Cardiac muscle cell (in vitro differentiated cells and primary cell): ENCODE measurements around the gene PRKCH. TPM values are rescaled to one million over a fixed set of nuclear protein-coding genes. Genes with fewer than 3 reads are reported as not detected.
"Not testable (repeated sequence)": the region's sequence is repeated elsewhere in the genome, so short reads cannot be mapped to it uniquely, and the experiment has no call there.

Source experiments
- DNase-seq, 2 donors: peaks; one replicate each; pipeline versions ENCODE4 v3.0.0 to v3.0.0-alpha.2; 2010 to 2017; ENCODE audit warnings: low read depth in 1 of 2, low spot score in 1 of 2
- H3K27ac ChIP-seq: fragments of 200-600 bp; sonication (generic); 2 replicates; pipeline ENCODE4 v1.5.1; 2016
- H3K27me3 ChIP-seq: fragments of 200-600 bp; sonication (generic); 2 replicates; pipeline ENCODE4 v1.6.0; 2016; ENCODE audit warnings: control low read depth
- H3K36me3 ChIP-seq: fragments of 200-600 bp; sonication (generic); 2 replicates; pipeline ENCODE4 v1.5.1; 2016; ENCODE audit warnings: control low read depth
- H3K4me1 ChIP-seq: fragments of 200-600 bp; sonication (generic); 2 replicates; pipeline ENCODE4 v1.8.1; 2017; ENCODE audit warnings: low read depth, mild to moderate bottlenecking, mixed run types
- H3K4me3 ChIP-seq: fragments of 200-600 bp; sonication (generic); 2 replicates; pipeline ENCODE4 v1.5.1; 2016; ENCODE audit warnings: mild to moderate bottlenecking
- H3K9me3 ChIP-seq: fragments of 200-600 bp; sonication (generic); 2 replicates; pipeline ENCODE4 v1.5.1; 2017; ENCODE audit warnings: low read depth, mild to moderate bottlenecking, control low read depth
- polyA plus RNA-seq: library from polyadenylated mRNA; unstranded; fragments of >200 nt; fragmentation: Nextera tagmentation; extraction: Ambion mirVana; gene quantifications from 2 replicates; pipeline ENCODE4 v1.2.1, GENCODE V29; 2016
- total RNA-seq: library from RNA; depleted of rRNA; stranded (reverse); fragments of >200 nt; gene quantifications from 2 replicates; pipeline ENCODE4 v1.2.3, GENCODE V29; 2016
- TF ChIP-seq, protein P1 (sequence below): IDR thresholded peaks from 2 replicates; pipeline ENCODE4 v1.5.1; 2012; ENCODE audit warnings: low read depth, mild to moderate bottlenecking, low read length

Gene PRKCH
- total and polyA plus RNA-seq, 2 experiments from 2014 or later, result 51.0 to 128 TPM

DNA sequence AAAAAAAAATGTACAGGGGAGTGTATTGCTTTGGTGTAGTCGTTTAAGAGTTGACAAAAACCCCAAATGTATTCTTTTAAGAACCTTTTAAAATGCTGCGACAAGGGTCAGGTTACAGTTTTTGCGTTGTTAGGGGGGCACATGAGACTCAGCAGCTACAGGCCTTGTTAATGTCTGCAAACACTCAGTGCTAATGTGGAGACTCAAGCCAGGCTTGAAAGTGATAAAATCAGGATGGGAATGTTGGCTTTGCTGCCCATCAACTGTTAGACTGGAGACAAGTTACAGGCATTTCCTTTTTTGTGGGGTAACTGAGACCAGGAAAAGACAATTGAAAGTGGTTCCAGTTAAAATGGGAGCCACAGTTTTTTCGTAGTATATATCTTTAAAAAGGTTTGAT is 84.8 kb downstream of the PRKCH start:
- peak in 1 of 2 donors; percentile 95 for DNase-seq
- H3K36me3 ChIP-seq, result no peaks in the 10 kb centered on the region
- H3K27ac ChIP-seq, result peak overlapping the region; percentile 96
- no peak overlapping the region for H3K4me3 ChIP-seq
- H3K9me3 ChIP-seq, result no peaks in the 10 kb centered on the region
- no peaks in the 10 kb centered on the region for H3K27me3 ChIP-seq
- H3K4me1 ChIP-seq, result peaks cover 79% of the 10 kb centered on the region
- TF ChIP-seq, protein P1, sequence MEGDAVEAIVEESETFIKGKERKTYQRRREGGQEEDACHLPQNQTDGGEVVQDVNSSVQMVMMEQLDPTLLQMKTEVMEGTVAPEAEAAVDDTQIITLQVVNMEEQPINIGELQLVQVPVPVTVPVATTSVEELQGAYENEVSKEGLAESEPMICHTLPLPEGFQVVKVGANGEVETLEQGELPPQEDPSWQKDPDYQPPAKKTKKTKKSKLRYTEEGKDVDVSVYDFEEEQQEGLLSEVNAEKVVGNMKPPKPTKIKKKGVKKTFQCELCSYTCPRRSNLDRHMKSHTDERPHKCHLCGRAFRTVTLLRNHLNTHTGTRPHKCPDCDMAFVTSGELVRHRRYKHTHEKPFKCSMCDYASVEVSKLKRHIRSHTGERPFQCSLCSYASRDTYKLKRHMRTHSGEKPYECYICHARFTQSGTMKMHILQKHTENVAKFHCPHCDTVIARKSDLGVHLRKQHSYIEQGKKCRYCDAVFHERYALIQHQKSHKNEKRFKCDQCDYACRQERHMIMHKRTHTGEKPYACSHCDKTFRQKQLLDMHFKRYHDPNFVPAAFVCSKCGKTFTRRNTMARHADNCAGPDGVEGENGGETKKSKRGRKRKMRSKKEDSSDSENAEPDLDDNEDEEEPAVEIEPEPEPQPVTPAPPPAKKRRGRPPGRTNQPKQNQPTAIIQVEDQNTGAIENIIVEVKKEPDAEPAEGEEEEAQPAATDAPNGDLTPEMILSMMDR, result no peak

DNA sequence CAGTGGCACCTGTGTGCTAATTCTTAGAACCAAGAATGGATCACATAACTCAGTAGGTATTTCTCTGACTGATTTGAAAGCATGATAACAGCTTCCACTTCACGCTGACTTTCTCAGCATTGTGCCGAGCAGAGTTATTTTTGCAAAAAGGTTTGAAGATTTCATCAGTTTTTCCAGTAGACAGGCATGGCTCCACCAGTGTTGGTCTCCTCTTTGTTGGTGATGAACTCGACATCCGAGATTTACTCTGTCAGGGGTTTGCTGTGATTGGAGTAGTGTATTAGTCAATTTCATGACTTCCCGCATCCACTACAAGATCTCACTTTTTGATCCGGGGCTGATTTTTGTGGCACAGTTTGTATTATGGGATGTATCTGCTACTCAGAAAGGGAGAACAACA is 85.3 kb downstream of the PRKCH start:
- no peaks in the 10 kb centered on the region for H3K9me3 ChIP-seq
- H3K4me1 ChIP-seq, result peaks cover 82% of the 10 kb centered on the region

DNA sequence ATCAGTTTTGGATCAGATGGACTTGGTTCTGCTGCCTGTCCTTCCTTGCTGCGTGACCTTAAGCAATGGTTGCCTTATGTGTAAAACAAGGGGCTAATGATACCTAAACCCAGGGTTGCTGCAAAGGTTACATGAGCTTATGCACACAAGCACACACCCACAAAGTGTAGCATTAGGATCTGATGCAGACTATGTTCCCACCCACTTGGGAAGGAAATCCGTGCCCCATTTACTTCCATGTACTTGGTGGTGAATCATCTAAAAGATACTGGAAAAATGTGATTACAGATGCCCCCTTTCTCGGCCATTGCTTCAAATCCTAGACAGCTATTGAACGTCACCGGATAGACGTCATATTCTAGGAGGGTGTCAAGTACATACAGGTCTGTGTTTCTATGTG is 87.1 kb downstream of the PRKCH start:
- peak overlapping the region; percentile 96 for H3K27ac ChIP-seq
- no peak overlapping the region for H3K4me3 ChIP-seq
- DNase-seq, result no peak
- H3K9me3 ChIP-seq, result no peaks in the 10 kb centered on the region
- H3K36me3 ChIP-seq, result no peaks in the 10 kb centered on the region
- H3K4me1 ChIP-seq, result peaks cover 93% of the 10 kb centered on the region
- no peaks in the 10 kb centered on the region for H3K27me3 ChIP-seq
- TF ChIP-seq, protein P1, result no peak

More for the DNA sequence above, 85.3 kb downstream of the PRKCH start:
- Histone ChIP-seq H3K27ac (peak overlapping the region; percentile 96), H3K27me3 (no peaks in the 10 kb centered on the region), H3K36me3 (no peaks in the 10 kb centered on the region), H3K4me3 (no peak overlapping the region)
- no peak for DNase-seq
- TF ChIP-seq, protein P1, result no peak

DNA sequence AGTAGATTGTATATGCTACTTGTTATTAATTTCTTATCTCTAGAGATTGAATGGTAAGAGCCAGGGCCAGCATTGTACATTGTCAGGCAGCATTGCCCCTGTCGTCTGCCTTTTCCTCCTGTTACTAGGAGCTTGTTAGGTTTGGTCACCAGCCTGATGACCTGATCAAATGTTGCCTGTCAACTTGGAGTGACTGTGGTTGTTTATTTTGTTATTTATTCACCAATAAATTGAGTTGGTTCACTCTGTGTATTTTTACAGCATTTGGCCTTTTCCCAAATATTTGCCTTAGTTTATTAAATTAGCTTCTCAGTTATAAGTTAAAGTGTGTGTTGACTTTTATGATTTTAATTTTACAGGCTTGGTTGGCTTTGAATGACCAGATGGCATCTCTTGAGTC is 88.4 kb downstream of the PRKCH start:
- Histone ChIP-seq H3K27me3 (no peaks in the 10 kb centered on the region), H3K36me3 (no peaks in the 10 kb centered on the region), H3K27ac (peak overlapping the region; percentile 44), H3K9me3 (no peaks in the 10 kb centered on the region), H3K4me3 (no peak overlapping the region), H3K4me1 (peaks cover 94% of the 10 kb centered on the region)
- DNase-seq, result no peak
- TF ChIP-seq, protein P1, result no peak

DNA sequence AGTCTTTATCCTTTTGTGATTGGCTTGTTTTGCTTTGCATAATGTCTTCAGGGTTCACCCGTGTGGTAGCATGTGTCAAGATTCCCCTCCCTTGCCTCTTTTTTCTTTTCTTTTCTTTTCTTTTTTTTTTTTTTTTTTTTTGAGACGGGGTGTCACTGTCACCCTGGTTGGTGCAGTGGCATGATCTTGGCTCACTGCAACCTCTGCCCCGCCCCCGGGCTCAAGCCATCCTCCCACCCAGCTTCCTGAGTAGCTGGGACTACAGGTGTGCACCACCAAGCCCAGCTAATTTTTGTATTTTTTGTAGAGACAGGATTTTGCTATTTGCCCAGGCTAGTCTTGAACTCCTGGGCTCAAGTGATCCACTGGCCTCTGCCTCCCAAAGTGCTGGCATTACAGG is 94.6 kb downstream of the PRKCH start:
- not testable (repeated sequence) for H3K4me3 ChIP-seq, H3K27me3 ChIP-seq, H3K9me3 ChIP-seq, DNase-seq, H3K36me3 ChIP-seq
- peaks cover 100% of the 10 kb centered on the region for H3K4me1 ChIP-seq
- H3K27ac ChIP-seq, result peak overlapping the region; percentile 88

DNA sequence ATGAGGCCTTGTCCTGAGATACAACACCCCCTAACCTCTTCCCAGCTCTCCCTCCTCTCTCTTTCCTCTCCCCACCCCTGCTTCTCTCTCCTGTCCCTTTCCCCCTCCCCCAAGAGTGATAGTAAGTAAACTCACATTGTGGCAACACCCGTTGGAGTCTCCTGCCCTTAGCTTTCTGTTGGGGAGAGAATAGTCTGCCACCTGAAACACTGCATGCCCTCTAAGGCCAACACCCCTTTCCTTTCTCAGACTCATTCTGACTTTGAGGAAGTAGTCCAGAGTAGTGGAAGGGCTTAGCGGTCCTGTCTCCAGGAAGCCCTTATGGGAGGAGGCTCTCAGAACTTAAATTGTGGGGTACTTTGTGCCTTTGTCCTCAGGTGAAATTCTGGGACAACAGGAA is 95.2 kb downstream of the PRKCH start:
- TF ChIP-seq, protein P1, result no peak
- H3K27ac ChIP-seq, result peak overlapping the region; percentile 88
- H3K4me1 ChIP-seq, result peaks cover 100% of the 10 kb centered on the region
- no peak overlapping the region for H3K4me3 ChIP-seq
- no peaks in the 10 kb centered on the region for H3K27me3 ChIP-seq
- no peak for DNase-seq
- no peaks in the 10 kb centered on the region for H3K36me3 ChIP-seq
- no peaks in the 10 kb centered on the region for H3K9me3 ChIP-seq
